DMS 273 (cell line): ENCODE measurements around the gene KCNA2.

Experiments
- DNase-seq: peaks from one replicate; lab custom pipeline; 2025; ENCODE audit not compliant: unreplicated experiment; lab: John Stamatoyannopoulos, UW

KCNA2 gene

DNA sequence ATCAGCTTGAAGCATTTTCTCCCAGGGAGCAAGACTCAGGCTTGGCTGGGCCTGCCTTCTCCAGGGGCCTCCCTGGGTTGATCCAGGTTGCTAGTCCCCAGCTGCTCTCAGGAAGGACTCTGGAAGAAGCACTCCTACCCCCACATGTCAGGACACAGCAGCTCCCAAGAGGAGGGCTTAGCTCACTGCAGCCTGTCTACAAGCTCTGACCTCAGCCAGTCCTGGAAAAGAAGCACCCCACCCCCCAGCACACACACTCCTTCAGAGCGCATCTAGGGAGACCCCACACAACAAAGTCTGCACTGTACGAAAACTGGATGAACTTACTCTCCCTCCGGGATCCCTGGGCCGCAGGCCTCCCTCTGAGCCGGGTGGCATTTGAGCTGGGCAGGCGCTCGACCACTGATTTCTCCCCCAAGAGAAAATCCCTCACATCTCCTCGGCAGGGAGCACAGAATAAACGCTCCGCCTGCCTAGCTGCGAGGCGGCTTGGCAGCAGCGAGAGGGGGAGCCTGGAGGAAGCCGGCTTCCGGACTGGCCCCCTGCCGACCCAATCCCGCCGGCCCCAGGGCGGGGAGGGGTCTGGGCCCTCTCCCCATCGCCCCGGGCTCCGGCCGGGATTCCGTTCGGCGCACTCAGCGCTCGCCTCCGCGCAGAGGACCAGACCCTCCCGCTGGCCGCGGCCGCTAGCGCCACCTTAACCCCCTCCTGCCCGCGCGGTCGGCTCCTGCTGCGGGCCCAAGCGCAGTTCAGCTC is at the start of gene KCNA2:
Gene KCNA2 (minus strand): TSS at position 458 of the 756 bp plus-strand sequence. CDS start 1,576 bp downstream, outside the sequence.
- DNase-seq: peak; percentile 86

DNA sequence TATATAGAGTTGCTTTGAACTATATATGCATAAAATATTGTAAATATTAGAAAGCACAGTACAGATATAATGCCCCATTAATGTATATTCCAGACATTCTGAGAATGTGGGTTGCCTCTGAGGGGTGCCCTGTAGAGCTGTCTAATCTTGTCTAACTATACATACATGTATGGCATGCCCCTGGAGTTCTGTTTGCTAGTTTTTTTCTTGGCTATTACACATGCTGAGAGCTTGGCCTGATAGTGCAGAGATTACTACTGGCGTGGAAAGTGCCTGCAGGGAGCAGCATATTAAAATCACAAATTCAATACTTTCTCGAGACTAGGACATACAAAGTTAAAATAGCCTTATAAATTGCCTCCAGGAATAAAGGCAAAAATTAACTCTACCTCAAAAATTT is 44.5 kb upstream of the KCNA2 start:
- DNase-seq: no peak

DNA sequence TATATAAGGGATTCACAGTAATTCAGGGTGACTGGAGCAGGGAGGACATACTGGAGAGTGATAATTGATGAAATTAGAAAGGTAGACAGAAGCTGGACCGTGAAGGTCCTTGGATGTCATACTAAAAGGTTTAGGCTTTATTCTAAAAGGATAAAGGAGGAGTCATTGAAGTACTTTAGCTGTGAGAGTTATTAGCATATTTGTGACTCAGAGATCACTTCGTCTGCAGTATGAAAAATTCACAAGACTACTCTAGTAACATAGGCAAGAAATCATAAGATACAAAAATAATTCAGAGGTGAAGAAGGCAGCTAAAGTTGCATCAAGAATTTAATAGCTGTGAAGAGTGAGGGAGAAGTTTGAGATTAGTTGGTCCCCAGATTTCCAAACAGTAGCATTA is 42.3 kb upstream of the KCNA2 start:
- DNase-seq: no peak

DNA sequence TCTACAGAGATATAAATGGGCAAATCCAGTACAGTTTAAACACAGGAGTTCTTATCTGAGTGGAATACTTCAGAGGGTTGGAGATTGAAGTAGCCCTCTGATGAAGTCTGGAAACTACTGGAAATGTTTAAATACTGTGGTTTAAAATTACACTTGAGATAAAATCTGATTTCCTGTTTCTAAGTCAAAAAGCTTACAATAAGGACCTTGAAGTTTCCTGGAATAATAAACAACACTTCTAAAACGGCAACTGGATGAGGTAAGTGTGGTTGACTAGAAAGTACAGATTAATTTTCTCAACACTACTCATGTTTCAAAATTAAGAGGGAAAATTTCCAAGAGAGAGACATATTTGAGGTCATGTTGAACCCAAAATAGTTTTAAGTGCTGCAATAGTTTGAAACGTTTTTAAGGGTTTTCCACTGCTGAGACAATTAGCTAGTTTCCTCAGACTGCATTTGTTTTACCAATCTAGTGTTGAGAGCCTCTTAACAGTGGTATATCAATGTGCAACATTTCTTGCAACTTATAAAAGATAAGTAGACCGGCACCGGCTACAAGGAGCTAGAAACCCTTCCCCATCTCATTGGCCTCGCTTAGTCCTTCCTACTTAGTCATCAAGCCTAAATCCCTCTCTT is 41.2 kb upstream of the KCNA2 start:
- no peak for DNase-seq

DNA sequence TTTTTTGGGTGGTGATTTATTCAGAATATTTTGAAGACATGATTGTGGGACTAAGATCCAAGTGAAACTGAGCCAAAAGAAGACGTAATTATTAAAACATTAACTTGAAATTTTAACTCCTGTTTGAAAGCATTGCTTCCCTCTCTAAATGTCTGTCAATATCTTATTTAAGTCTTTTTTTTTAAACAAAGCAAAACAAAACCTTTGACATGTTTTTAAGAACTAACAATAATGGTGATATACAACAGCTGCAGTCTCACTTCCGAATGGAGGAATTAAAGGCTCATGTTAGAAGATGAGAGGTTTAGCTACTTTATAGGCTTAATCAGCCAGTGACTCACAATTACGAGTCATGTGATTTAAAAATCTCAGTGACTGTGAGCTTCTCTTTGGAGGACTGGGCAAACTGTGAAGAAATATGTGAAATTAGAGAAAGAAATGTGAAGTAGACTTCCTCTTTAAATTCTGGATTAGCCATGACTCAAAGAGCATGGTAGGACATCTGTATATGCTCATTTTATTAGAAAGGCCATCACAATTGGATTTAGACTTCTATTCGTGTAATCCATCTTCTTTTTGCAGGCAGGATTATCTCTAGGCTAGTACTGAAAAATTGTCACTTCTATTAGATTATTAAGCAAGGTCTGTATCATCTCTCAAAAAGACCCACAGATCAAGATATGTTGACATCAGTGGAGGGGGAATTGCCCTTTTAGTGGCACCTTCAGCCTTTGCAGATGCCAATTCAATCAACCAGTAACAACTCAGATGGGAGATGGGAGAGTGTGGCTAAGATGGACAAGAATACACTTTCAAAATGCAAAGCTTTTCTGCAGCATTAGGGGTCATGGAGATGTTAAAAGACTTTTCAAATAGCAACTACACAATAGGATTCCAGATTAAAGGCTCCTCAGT is 39.9 kb upstream of the KCNA2 start:
- DNase-seq: no peak

DNA sequence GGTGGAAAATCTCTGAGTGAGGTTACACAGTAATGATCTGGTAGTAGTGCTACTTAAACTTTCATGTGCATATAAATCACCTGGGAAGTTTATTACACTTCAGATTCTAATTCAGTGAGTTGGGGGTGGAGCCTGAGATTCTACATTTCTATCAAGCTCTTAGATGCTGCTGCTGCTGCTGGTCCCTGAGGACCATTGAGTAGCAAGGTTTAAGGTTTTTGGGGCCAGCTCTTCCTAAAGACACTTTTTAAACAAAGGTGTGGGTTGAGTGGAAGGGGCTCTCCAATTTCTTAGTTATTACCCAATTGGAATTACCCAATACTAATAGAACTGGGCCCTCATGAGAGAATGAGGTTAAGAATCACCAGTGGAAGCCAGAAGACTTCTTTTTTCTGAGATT is 39.1 kb upstream of the KCNA2 start:
- no peak for DNase-seq

DNA sequence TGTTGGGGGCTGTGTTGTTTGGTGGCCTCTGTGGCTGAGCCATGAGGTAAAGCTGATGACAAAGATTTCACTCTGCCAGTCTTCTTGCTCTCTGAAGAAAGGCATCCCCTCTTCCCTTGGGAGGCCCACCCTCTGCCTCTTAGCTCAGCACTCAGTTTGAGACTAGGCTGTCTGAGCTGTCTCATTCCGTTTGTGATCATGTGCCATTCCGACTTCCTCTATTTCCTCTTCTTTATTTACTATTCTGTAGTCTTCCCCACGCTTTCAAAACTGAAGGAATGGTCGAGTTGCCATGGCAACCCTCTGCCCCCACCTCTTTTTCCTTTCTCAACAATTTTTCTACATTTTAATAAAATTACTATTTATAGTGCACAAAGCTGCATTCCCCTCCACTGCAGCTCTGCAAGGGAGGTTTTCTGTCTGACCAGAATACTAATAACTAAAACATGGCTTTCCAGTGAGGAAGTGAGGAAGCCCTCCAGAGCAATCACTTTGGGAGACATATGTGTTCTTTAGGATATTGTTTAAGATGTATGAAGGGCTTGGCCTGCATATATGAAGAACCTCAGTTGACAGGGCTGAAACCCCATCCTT is 37.8 kb upstream of the KCNA2 start:
- DNase-seq: no peak

DNA sequence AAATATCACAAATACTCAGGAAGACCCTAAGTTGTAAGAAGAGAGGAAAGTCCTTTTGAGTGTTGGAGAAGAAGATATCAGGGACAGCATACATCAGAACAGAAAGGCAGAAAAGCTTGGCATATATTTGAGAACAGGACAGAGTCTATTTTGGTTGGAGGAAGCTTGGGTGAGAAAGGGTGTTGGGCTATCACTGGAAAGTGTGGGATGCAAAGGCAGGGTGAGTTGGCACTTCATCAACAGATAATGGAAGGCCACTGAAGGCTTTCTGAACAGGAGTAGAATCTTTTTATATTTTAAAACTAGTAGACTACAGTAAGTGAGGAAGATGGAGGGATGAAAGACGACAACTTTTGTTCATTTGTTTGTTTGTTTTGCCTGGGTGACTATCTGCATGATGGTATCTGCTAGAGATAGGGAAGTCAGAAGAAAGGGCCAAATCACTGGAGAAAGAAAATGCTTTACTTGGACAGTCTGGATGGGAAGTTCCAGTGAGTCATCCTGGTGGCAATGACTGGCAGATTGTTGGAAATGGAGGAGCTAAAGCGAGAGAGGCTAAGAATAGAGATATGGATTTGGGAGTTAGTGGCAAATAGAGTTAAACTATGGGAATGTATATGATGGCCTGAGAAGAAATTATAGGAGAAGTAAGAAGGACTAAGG is 33.7 kb upstream of the KCNA2 start:
- DNase-seq: no peak

DNA sequence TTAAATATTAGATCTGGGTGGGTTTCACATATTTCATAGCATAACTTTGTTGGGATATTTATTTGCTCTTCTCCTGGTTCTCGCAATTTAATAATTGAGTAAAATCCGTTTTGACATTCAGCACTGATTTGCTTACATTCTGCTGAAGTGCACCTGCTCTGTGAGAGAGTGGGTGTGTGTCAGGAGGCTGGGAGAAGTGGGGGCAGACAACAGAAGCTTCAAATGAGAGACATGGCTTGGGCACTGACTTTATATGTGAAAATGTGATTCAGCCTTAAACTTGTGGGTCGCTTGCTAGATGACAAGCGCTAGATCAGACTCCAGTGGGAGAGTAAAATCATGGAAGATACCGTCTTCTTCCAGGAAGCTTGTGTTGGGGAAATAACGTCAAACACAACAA is 32.4 kb upstream of the KCNA2 start:
- no peak for DNase-seq

DNA sequence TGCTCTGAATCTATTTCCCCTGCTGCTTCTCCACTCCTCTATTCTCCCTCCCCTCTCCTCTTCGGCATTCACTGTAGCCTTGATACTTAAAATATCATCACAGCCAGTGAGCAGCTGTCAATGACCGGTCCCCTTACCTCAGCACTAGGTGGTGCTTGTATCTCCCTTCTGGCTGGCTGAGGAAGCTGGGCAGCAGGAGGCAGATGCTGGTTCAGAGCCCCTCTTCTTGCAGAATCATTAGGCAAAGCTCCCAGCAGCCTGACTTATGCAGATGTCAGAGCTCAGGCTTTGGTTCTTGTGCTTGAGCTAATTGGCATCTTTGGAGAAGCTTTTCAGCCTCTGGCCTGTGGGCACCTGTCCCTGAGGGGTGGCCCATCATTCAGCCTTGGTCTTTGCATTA is 31.9 kb upstream of the KCNA2 start:
- DNase-seq: peak; percentile 38

DNA sequence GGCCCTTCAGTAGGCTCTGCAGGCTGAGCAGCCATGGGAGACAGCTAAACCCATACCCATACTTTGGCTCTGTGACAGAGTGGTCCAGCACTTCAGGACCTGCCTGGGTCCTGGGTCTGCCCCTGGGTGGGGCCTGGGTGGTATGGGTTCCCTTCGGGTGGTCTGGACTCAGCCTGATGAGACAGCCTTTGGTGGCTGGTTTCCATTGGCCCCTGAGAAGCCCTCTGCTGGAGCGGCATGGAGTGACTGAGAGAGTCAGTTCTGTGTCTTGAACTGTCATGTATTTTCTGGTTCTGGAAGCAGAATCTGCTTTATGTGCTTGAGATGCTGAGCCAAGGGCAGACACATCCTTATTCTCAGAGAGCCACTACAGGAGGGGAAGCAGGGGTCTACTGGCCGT is 31.3 kb upstream of the KCNA2 start:
- DNase-seq: no peak

DNA sequence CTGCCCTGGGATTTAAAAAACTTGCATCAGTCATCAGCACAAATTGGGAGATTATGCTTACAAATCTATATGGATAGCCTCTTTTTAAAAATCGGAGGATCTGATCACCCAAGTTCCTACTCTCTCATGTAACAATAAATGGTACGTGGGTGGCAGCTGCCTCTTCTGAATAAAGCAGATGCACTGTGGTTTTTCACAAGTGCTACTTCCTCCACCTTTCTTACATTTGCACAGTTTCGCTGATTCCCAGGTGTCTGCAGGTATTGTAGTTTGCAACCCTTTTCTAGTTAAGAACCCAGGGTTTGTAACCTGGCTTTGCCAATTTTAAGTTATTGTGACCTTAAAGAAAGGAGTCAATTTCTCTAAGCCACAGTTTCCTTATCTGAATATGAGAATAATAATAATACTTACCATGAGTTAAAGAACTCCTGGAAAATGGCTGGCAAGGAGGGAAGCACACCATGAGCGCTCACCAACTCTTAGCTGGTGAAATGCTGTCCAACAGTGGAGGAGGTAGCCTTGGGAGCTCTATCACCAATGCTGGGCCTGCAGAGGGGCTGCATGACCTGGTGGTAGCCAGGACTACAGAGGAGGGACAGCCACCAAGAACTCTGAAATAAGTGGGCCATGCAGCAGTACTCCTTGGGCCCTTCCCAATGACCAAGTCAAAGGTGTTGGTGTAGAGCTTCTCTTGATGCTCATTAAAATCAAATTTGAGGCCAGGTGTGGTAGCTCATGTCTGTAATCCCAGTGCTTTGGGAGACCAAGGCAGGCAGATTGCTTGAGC is 30.2 kb upstream of the KCNA2 start:
- DNase-seq: no peak

DNA sequence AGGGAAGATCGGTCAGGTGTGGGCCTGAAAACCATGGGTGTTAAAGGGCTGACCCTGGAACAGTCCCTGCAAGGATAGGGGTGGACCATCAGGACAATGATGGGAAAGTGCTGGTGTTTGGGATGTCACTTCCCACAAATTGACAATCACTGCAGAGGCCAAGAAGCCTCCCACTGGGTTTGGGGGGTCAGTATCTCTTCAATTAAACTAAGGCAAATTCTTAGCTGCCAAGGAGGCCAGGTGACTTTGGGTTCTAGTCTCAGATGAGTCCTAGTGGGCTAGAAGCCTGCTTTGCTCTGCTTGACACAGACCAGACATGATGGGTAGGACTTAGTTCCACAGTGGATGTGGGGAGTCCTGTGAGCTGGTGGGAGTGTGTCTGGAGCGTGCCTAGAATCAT is 29.3 kb upstream of the KCNA2 start:
- DNase-seq: no peak

DNA sequence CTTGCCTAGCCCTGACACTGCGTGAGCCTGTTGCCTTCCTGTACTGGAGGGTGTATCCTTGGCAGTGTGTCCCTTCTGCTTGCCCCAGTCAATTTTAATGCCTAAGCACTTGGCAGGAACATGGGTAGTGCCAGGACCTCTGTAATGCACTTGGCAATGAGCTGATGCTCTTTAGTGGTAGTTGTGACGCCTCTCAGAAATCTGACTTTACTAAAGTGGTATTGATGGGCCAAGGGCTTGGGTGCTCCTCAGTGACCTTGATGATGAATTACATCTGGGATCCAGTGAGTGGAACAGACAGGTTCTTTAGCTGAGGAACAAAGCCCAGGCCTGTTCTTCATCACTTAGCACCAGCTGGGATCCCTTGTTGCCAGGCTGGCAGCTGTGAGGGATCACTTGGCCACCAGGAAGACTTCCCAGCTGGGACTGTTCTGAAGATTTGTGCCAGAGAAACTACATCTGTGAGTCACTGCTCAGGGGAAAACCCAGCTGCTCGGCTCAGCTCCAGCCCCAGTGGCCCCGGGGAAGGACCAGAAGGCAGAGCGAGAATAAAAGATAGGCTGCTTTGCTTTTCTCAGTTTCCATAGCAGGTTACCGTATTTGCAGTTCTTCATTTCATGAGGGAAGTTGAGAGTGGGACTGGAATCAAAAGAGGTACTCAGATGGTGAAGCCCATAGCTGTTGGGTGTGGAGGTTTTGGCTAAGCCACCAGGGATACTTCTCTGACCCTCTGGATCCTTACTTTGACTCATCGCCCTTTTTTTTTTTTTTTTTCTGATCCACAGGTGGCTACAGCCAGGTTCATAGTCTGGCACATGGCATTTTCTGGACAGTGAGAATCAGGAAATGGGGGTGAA is 28.5 kb upstream of the KCNA2 start:
- DNase-seq: peak; percentile 96

DNA sequence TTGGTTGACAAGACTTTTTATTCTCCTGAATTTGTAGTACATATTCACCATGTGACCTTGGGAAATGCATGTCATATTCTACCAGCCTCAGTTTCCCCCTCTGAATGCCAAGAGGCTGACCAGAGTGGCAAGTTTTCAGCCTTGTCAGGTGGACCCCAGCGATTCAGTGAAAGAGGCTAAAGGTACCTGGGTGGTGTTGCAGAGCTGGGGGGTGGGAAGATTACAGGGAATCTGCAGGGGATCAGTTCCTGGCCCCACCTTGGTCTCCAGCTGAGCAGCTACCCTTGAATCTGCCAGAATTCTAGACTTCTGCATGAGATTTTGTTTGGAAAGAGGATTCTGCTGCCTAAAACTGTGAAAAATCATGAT is 27.9 kb upstream of the KCNA2 start:
- DNase-seq: no peak

DNA sequence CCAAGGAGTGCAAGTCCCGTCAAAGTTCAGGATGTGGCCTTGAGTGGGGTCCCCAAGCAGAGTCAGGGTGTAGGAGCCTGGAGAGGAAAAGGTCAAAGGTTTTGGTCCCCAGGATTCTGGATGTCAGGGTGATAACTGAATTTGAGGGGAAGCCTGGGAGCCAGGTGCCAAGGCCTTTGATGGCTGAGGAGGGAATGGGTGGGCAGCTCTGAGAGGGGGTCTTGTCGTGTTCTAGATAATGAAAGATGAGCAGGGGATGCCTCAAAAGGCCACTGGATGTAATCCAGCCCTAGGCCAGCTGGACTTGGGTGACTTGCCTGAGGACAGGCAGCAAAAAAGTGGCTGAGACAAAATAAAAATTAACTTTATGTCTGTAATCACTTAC is 27.5 kb upstream of the KCNA2 start:
- no peak for DNase-seq

DNA sequence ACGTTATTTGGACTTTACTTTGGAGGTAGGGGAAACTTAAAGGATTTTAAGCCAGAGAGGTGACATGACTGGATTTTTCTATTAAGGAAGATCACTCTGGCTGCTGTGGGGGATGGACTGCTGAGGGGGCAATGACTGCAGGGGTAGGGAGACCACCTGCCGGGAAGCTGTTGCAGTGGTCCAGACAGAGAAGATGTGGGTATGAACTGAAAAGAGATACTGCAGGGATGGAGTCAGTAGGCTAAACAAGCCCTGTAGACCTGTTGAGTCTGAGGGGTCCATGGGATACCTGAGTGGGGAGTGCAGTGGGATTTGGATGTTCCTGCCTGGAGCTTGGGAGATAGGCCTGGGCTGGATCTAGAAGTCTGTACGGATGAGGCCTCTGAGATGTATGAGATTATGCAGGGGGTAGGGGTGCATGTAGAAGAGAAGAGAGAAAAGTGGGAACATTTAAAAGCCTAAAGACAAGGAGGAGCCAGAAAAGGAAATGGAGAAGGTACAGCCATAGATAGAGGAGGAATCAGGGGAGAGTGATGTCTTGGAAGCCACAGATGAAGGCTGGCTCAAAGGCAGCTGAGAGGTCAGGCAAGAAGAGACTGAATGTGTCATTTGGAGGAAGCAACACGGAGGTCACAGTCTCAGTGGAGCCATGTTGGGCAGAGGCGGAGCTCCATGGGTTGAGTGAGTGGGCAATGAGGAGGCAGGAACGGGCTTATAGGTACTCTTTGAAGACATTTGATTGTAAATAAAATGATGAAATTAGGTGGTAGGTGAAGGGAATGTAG is 25.9 kb upstream of the KCNA2 start:
- no peak for DNase-seq

DNA sequence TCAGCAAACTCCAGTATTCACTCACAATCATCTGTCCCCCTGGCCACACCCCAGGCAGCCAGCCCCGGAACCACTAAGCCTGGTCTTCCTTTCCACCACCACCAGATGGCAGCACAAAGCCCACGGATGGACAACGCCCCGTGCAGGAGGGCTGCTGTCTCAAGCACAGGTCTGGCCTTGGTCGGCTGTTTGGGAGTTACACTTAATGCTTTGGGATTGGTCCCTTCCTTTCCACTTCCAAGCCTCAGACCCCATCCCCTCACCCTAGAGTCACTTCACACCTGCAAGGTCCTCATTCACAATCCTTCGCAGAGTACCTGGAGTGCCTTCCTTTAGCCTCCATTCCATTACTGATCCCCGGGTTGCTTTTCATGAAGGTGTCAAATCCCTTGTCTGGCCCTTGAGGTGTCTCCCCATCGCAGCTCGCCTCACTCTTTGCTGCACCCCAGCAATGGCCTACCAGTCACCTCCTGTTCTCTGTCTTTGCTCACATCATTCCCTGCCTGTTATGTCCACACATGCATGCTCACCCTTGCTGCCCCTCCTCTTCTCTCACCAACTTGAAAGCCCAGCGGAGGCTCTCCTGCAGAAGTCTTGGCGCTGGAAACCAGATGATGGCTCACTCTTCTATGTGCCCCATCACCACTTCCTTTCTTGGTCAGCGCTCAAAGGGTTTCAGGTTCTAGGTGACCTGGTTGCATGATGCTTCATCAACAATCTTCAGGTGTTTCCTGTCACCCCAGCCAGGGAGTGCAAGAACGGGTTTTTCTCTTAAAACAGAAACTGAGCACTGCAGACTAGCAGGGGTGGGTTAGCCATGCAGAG is 24.9 kb upstream of the KCNA2 start:
- DNase-seq: peak; percentile 91
